HepG2 (cell line): ENCODE measurements around the gene FRMD4A. TPM values are rescaled to one million over a fixed set of nuclear protein-coding genes. Genes with fewer than 3 reads are reported as not detected.
"Not testable (repeated sequence)": the region's sequence is repeated elsewhere in the genome, so short reads cannot be mapped to it uniquely, and the experiment has no call there.

ENCODE experiments used
- ATAC-seq: fragments of 200-7000 bp; cut with Tn5 transposase; 3 replicates; pipeline ENCODE4 v1.9.1; 2020; ENCODE audit warnings: mild to moderate bottlenecking, moderate library complexity
- BruUV-seq: library from RNA; stranded (reverse); fragments of 400-500 nt; replicated peaks from 2 replicates; lab custom pipeline; 2021; lab: Mats Ljungman, UMichigan
- CTCF ChIA-PET: fragments of 300-600 bp; formaldehyde crosslinking; extraction: SDS; loops from one replicate; lab custom pipeline; 2021; ENCODE audit warnings: low total read pairs, inconsistent platforms, low intra/inter-chr PET ratio; lab: Yijun Ruan, JAX
- POLR2A ChIA-PET: fragments of 350-600 bp; sonication (Branson Sonifier 250); formaldehyde crosslinking; loops from one replicate; lab custom pipeline; 2020; ENCODE audit warnings: antibody characterized with exemption, inconsistent platforms; lab: Yijun Ruan, JAX
- DNase-seq: peaks from one replicate; pipeline ENCODE4 v3.0.0-alpha.2; 2015; ENCODE audit warnings: low spot score
- FAIRE-seq: peaks from 3 replicates; lab custom pipeline; 2011; peaks lifted over from hg19 to GRCh38; lab: Jason Lieb, UNC
- H2AFZ ChIP-seq: one replicate; pipeline ENCODE4 v1.6.1; 2011; ENCODE audit warnings: low read length, inconsistent platforms
- H3K27ac ChIP-seq: fragments of 300-600 bp; 3 replicates; pipeline ENCODE4 v1.8.0; 2011; ENCODE audit warnings: mixed run types, mild to moderate bottlenecking, mixed read lengths, low read length, inconsistent platforms; ENCODE audit not compliant: insufficient read depth; ENCODE audit errors: extremely low read length
- H3K27me3 ChIP-seq, 2 experiments: fragments of 200-600 bp in 1 of 2; 2 replicates in 1 of 2; 3 replicates in 1 of 2; pipeline versions ENCODE4 v1.6.0 to v1.8.0; 2011; ENCODE audit warnings: low read length in 2 of 2, mild to moderate bottlenecking in 2 of 2, moderate library complexity in 2 of 2, inconsistent platforms in 1 of 2; ENCODE audit not compliant: insufficient read depth in 2 of 2, control insufficient read depth in 1 of 2
- H3K36me3 ChIP-seq, 2 experiments: fragments of 200-600 bp in 1 of 2; replicated peaks in 1 of 2; 2 replicates in 1 of 2; 3 replicates in 1 of 2; pipeline versions ENCODE4 v1.5.1 to v1.8.0; 2011; ENCODE audit warnings: low read length in 2 of 2, inconsistent platforms in 1 of 2; ENCODE audit not compliant: insufficient read depth in 2 of 2, control insufficient read depth in 1 of 2
- H3K4me1 ChIP-seq: 2 replicates; pipeline ENCODE4 v1.5.1; 2012; ENCODE audit warnings: low read length, inconsistent platforms; ENCODE audit not compliant: insufficient read depth
- H3K4me2 ChIP-seq: 2 replicates; pipeline ENCODE4 v1.6.0; 2011; ENCODE audit warnings: low read depth, low read length, inconsistent platforms
- H3K4me3 ChIP-seq, 3 experiments: fragments of 200-600 bp in 1 of 3; sonication (generic), shearing (Covaris generic) in 1 of 3; replicated peaks in 1 of 3; 2 replicates each; pipeline ENCODE4 v1.5.1; 2011 to 2016; ENCODE audit warnings: low read length in 3 of 3, inconsistent platforms in 2 of 3, low read depth in 2 of 3, mild to moderate bottlenecking in 2 of 3, control low read depth in 1 of 3, mixed read lengths in 1 of 3; ENCODE audit not compliant: insufficient read depth in 1 of 3
- H3K79me2 ChIP-seq: one replicate; pipeline ENCODE4 v1.6.1; 2011; ENCODE audit warnings: low read length, inconsistent platforms; ENCODE audit not compliant: insufficient read depth
- H3K9ac ChIP-seq: 2 replicates; pipeline ENCODE4 v1.6.0; 2011; ENCODE audit warnings: mild to moderate bottlenecking, low read depth, low read length, inconsistent platforms; ENCODE audit not compliant: insufficient read depth
- H3K9me3 ChIP-seq: 2 replicates; pipeline ENCODE4 v1.5.1; 2012; ENCODE audit warnings: mild to moderate bottlenecking, low read length
- H4K20me1 ChIP-seq: 2 replicates; pipeline ENCODE4 v1.6.0; 2011; ENCODE audit warnings: inconsistent platforms, mild to moderate bottlenecking, low read length, moderate library complexity; ENCODE audit not compliant: insufficient read depth
- ARID3A ChIP-seq: IDR thresholded peaks from 2 replicates; pipeline ENCODE4 v1.6.1; 2012; ENCODE audit warnings: low read depth, low read length, improper control_type of control experiment
- DNMT1 ChIP-seq: sonication (generic); formaldehyde crosslinking; IDR thresholded peaks from 2 replicates; pipeline ENCODE4 v1.5.1; 2020; ENCODE audit warnings: mild to moderate bottlenecking, missing genetic modification reagents
- MZF1 ChIP-seq: sonication (generic); formaldehyde crosslinking; IDR thresholded peaks from 2 replicates; pipeline ENCODE4 v1.8.1; 2023; ENCODE audit warnings: mild to moderate bottlenecking, missing genetic modification reagents, borderline replicate concordance
- PAX8 ChIP-seq: sonication (generic); formaldehyde crosslinking; IDR thresholded peaks from 2 replicates; pipeline ENCODE4 v1.8.0; 2022; ENCODE audit warnings: mild to moderate bottlenecking, missing genetic modification reagents, borderline replicate concordance
- SOX5 ChIP-seq: IDR thresholded peaks from 2 replicates; pipeline ENCODE4 v1.6.1; 2016; ENCODE audit warnings: borderline replicate concordance
- TBP ChIP-seq: sonication (generic); formaldehyde crosslinking; IDR thresholded peaks from 2 replicates; pipeline ENCODE4 v1.5.0; 2020; ENCODE audit warnings: missing genetic modification reagents
- TFDP2 ChIP-seq: sonication (generic); formaldehyde crosslinking; IDR thresholded peaks from 2 replicates; pipeline ENCODE4 v1.4.0; 2020; ENCODE audit warnings: missing genetic modification reagents
- ZBTB33 ChIP-seq: sonication (generic); formaldehyde crosslinking; IDR thresholded peaks from 2 replicates; pipeline ENCODE4 v1.4.0; 2020; ENCODE audit warnings: missing genetic modification reagents
- ZNF160 ChIP-seq: sonication (generic); formaldehyde crosslinking; IDR thresholded peaks from 2 replicates; pipeline ENCODE4 v1.8.0; 2022; ENCODE audit warnings: mild to moderate bottlenecking, inconsistent platforms, missing genetic modification reagents
- ZNF33B ChIP-seq: sonication (generic); formaldehyde crosslinking; IDR thresholded peaks from 2 replicates; pipeline ENCODE4 v1.5.1; 2020; ENCODE audit warnings: mild to moderate bottlenecking, missing genetic modification reagents
- ZSCAN29 ChIP-seq: sonication (generic); formaldehyde crosslinking; conservative IDR thresholded peaks from 2 replicates; pipeline ENCODE4 v1.4.0; 2020; ENCODE audit warnings: mild to moderate bottlenecking, missing genetic modification reagents
- WGBS: methylation state at CpG from one replicate; pipeline ENCODE4 v1.1.6; 2017; ENCODE audit warnings: low lambda C conversion rate; 5-methylcytosine and 5-hydroxymethylcytosine counted together
- in situ Hi-C: cut with HindIII; loops from 2 replicates; pipeline ENCODE4 v1.10.0; 2017; ENCODE audit warnings: low pct_unique_long_range_greater_than_20kb; ENCODE audit not compliant: extremely low pct_ligation_motif_present
- intact Hi-C: fragments of 100-400 bp; cut with micrococcal nuclease; formaldehyde crosslinking; loops from one replicate; pipeline ENCODE4 v1.10.0; 2022; ENCODE audit not compliant: unreplicated experiment
- polyA plus RNA-seq, 8 experiments: library from polyadenylated mRNA; depleted of rRNA in 3 of 8; stranded (reverse) in 7 of 8; unstranded in 1 of 8; fragments of >200 nt; fragmentation: Illumina TruSeq in 4 of 8; extraction: Trizol in 4 of 8; gene quantifications; 2 replicates each; pipeline versions ENCODE4 v1.2.1 to v1.2.3, GENCODE V29; 2011 to 2016; ENCODE audit warnings: low read depth in 4 of 8, missing spikeins in 1 of 8, mixed read lengths in 1 of 8; ENCODE audit not compliant: insufficient read depth in 1 of 8
- total RNA-seq, 5 experiments: library from RNA; depleted of rRNA; stranded (reverse); fragments of >200 nt; fragmentation: Illumina TruSeq; extraction: Trizol; gene quantifications; 2 replicates each; pipeline ENCODE4 v1.2.3, GENCODE V29; 2016; ENCODE audit warnings: low read depth in 1 of 5
- TF ChIP-seq, protein P1 (sequence below): sonication (generic); formaldehyde crosslinking; IDR thresholded peaks from 2 replicates; pipeline ENCODE4 v1.4.0; 2020; ENCODE audit warnings: missing genetic modification reagents

The FRMD4A gene
- total and polyA plus RNA-seq, 2 of the 13 experiments (the other 11 are each of a cell fraction or from before 2014, with no cell fraction given), result 0.09 to 0.26 TPM

DNA sequence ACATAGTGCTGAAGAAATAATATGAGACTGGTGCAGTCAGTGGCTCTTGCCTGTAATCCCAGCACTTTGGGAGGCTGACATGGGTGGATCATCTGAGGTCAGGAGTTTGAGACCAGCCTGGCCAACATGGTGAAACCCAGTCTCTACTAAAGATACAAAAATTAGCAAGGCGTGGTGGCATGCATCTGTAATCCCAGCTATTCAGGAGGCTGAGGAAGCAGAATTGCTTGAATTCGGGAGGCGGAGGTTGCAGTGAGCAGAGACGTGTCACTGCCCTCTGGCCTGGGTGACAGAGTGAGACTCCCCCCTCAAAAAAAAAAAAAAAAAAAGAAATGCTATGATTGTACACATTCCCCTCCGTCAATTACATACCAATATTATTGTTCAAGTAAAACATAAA is 615.1 kb downstream of the FRMD4A start:
- H2AFZ ChIP-seq, H3K4me3 ChIP-seq, DNase-seq, H3K9me3 ChIP-seq, H3K79me2 ChIP-seq, H3K36me3 ChIP-seq, BruUV-seq, FAIRE-seq, intact Hi-C loops, in situ Hi-C loops: not testable (repeated sequence)
- WGBS, result 3% methylated on average over 5 of the region's 5 CpGs
- H3K4me2 ChIP-seq, result peak overlapping the region; percentile 33; the same call in 1 of the 2 replicates
- TF ChIP-seq SOX5 (CRISPR knock-in tag), result 0 out of 2 replicates have a peak, but pooled peaks have one; percentile 28
- TF ChIP-seq ARID3A, result 0 out of 2 replicates have a peak, but pooled peaks have one; percentile 36
- TF ChIP-seq, all 625 proteins: peak for 2; not testable (repeated sequence) for 623
- POLR2A ChIA-PET, CTCF ChIA-PET, ATAC-seq, H3K27ac ChIP-seq, H3K9ac ChIP-seq, H4K20me1 ChIP-seq: not testable (repeated sequence)
- Histone ChIP-seq H3K4me1 (peaks cover 32% of the 10 kb centered on the region), H3K27me3 (peaks cover 2 to 15% of the 10 kb centered on the region in 2 experiments; a peak in 2 of 5 replicates)

DNA sequence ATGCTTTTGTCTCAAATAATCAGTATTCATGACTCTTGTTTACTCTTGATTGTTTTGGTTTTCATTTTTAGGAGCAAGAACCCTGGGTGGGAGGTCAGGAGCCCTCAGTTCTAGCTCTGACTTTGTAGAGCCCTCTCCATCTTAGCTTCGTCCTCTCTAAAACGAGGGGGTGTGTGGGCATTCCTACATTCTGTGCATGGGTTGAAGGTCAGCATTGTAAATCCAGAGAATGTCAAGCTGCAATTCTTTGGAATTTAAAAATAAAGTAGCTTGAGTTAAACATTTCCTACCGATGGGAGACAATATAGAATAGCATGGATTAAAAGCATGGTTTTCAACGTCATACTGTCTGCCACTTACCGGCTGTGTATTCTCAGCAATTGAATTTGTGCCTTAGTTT is 615.6 kb downstream of the FRMD4A start:
- no peak for FAIRE-seq
- Histone ChIP-seq H3K27me3 (peaks cover 2 to 15% of the 10 kb centered on the region in 2 experiments; a peak in 2 of 5 replicates), H3K4me2 (no peak overlapping the region), H3K9me3 (no peaks in the 10 kb centered on the region), H3K4me3 (no peak overlapping the region), H4K20me1 (no peaks in the 10 kb centered on the region), H3K27ac (no peak overlapping the region), H3K36me3 (no peaks in the 10 kb centered on the region), H3K9ac (no peak overlapping the region), H3K79me2 (no peaks in the 10 kb centered on the region), H3K4me1 (peaks cover 32% of the 10 kb centered on the region), H2AFZ (no peak overlapping the region)
- no TSS peak for BruUV-seq
- ChIA-PET POLR2A (no interaction called here), CTCF (no interaction called here)
- WGBS, result 11% methylated on average over 5 of the region's 5 CpGs
- no peak for DNase-seq
- in situ Hi-C loops, result no loop called here
- ATAC-seq, result no peak
- intact Hi-C loops, result no loop called here
- no peak for TF ChIP-seq ZBTB33 (CRISPR knock-in tag)
- TF ChIP-seq TBP (CRISPR knock-in tag), result no peak
- no peak for TF ChIP-seq DNMT1
- no peak for TF ChIP-seq PAX8
- no peak for TF ChIP-seq MZF1 (CRISPR knock-in tag)
- TF ChIP-seq TFDP2 (CRISPR knock-in tag), result no peak
- TF ChIP-seq ZSCAN29 (CRISPR knock-in tag), result no peak
- TF ChIP-seq ZNF160 (CRISPR knock-in tag), result no peak
- no peak for TF ChIP-seq ZNF33B (CRISPR knock-in tag)
- TF ChIP-seq, protein P1, sequence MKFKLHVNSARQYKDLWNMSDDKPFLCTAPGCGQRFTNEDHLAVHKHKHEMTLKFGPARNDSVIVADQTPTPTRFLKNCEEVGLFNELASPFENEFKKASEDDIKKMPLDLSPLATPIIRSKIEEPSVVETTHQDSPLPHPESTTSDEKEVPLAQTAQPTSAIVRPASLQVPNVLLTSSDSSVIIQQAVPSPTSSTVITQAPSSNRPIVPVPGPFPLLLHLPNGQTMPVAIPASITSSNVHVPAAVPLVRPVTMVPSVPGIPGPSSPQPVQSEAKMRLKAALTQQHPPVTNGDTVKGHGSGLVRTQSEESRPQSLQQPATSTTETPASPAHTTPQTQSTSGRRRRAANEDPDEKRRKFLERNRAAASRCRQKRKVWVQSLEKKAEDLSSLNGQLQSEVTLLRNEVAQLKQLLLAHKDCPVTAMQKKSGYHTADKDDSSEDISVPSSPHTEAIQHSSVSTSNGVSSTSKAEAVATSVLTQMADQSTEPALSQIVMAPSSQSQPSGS (CRISPR knock-in tag), result no peak
